Activated T-cell treated with anti-CD3 and anti-CD28 coated beads, Interleukin-2, amount 50 U/mL, for 48 hours (primary cell): ENCODE results near the gene CREB3.

Source experiments
- DNase-seq, 2 experiments: peaks; one replicate each; pipeline ENCODE4 v3.0.0-alpha.2; 2020

Gene CREB3

GRCh38 chr9:35728041-35728971 is 4.2 kb upstream of the CREB3 start:
- peak; percentile 68 to 73 for DNase-seq

- DNase-seq: no peak
Observed at GRCh38 chr9:35729101-35729500, 3.4 kb upstream of the CREB3 start.

GRCh38 chr9:35729700-35730485 is 2.6 kb upstream of the CREB3 start:
- peak; percentile 46 to 50 for DNase-seq

- DNase-seq: no peak
Observed at GRCh38 chr9:35730486-35730854, 2.0 kb upstream of the CREB3 start.

- DNase-seq: no peak
Observed at GRCh38 chr9:35731415-35732184, 866 bp upstream of the CREB3 start.

- peak; percentile 51 for DNase-seq
Observed at GRCh38 chr9:35732800-35733541, 505 bp downstream of the CREB3 start.

GRCh38 chr9:35734096-35734495 is 1.6 kb downstream of the CREB3 start:
- no peak for DNase-seq

- DNase-seq: peak; percentile 69 to 71
Observed at GRCh38 chr9:35736201-35736633, 3.8 kb downstream of the CREB3 start.

- DNase-seq: no peak
Observed at GRCh38 chr9:35737143-35737542, 4.7 kb downstream of the CREB3 start.

GRCh38 chr9:35738186-35738585 is 5.7 kb downstream of the CREB3 start:
- DNase-seq: no peak

GRCh38 chr9:35738924-35739323 is 6.5 kb downstream of the CREB3 start:
- no peak for DNase-seq

- no peak for DNase-seq
Observed at GRCh38 chr9:35740243-35740642, 7.8 kb downstream of the CREB3 start.

- no peak for DNase-seq
Observed at GRCh38 chr9:35741740-35742139, 9.3 kb downstream of the CREB3 start.

GRCh38 chr9:35743452-35743851 is 11.0 kb downstream of the CREB3 start:
- no peak for DNase-seq

- no peak for DNase-seq
Observed at GRCh38 chr9:35743880-35744518, 11.5 kb downstream of the CREB3 start.

GRCh38 chr9:35745569-35745968 is 13.1 kb downstream of the CREB3 start:
- no peak for DNase-seq

- DNase-seq: no peak
Observed at GRCh38 chr9:35746583-35746982, 14.1 kb downstream of the CREB3 start.

- DNase-seq: no peak
Observed at GRCh38 chr9:35748242-35748857, 15.9 kb downstream of the CREB3 start.

GRCh38 chr9:35748858-35749514 is 16.5 kb downstream of the CREB3 start, which contains the start of the genes GBA2 and RGP1:
Gene GBA2 (minus strand): TSS chr9:35749228. CDS start chr9:35748704, 524 bp downstream.
Gene RGP1 (plus strand): TSS chr9:35749287. CDS start chr9:35749756, 469 bp downstream.
- peak; percentile 79 to 86 for DNase-seq

- peak; percentile 60 to 69 for DNase-seq
Observed at GRCh38 chr9:35749515-35750255, 17.2 kb downstream of the CREB3 start.
